ENCODE measurements around the gene RTTN. TPM values are rescaled to one million over a fixed set of nuclear protein-coding genes. Genes with fewer than 3 reads are reported as not detected.
"Not testable (repeated sequence)": the region's sequence is repeated elsewhere in the genome, so short reads cannot be mapped to it uniquely, and the experiment has no call there.

Gene RTTN
- total RNA-seq, 1 experiment from 2014 or later, result 8.0 TPM

GRCh38 chr18:69980982-69981804, 224.3 kb downstream of the RTTN start:
- DNase-seq (ENCODE audit: low spot score), result no peak

DNA sequence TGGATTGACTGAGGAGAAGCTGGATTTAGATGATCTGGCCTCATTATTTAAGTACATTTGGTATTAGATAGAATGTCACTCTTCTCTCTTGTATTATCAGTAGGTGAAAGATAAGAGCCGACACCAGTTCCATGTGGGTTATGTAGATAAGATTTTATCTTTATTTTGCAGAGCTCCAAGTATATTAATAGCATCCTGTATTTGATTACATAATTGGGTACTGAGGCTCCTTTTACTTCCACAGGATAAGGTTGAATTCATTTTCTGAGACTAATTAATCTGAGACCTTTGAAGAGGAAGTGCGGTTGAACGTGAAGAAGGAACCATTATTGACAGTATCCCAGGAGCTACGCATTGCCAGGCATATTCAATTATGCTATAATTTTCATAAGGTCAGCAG, 225.0 kb downstream of the RTTN start:
- DNase-seq (ENCODE audit: low spot score), result no peak

- DNase-seq (ENCODE audit: low spot score), result no peak
Observed at GRCh38 chr18:69978732-69979715, 226.5 kb downstream of the RTTN start.

GRCh38 chr18:69975294-69975693, 230.2 kb downstream of the RTTN start:
- not testable (repeated sequence) for DNase-seq (ENCODE audit: low spot score)

GRCh38 chr18:69974365-69974764, 231.1 kb downstream of the RTTN start:
- DNase-seq (ENCODE audit: low spot score), result no peak

- no peak for DNase-seq (ENCODE audit: low spot score)
Observed at GRCh38 chr18:69969491-69969890, 236.0 kb downstream of the RTTN start.

DNA sequence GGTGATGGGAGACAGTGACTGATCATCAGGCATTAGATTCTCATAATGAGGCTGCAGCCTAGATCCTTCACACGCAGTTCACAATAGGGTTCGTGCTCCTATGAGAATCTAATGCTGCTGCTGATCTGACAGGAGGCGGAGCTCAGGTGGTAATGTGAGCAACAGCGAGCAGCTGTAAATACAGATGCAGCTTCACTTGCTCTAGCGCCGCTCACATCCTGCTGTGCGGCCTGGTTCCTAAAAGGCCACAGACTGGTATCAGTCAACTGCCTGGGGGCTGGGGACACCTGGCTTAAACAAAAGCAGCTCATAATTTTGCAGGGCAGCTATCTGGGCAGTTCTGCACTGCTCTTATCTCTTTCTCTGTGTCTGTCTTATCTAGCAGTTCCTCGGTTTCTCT, 237.4 kb downstream of the RTTN start:
- DNase-seq (ENCODE audit: low spot score), result no peak

DNA sequence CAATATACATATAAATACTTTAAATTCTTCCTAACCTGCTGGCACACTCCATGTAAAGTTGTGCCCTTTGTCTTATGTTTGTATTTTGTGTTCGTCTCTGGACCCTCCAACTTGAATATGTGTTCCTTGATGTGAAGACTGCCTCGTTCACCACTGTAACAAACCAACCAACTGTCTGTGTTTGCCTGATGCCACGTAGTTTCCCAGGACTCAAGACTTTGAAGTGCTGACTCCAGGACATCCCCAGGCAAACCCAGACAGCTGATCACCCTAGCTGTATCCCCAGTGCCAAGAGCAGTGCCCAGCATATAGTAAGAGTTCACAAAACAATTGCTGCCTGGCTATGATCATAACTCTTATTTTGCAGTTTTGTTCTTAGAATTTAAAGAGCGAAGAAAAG, 242.3 kb downstream of the RTTN start:
- no peak for DNase-seq (ENCODE audit: low spot score)

- DNase-seq (ENCODE audit: low spot score), result no peak
Observed at GRCh38 chr18:69961718-69962117, 243.8 kb downstream of the RTTN start.

GRCh38 chr18:69958422-69958821, 247.1 kb downstream of the RTTN start:
- DNase-seq (ENCODE audit: low spot score), result no peak

GRCh38 chr18:69957747-69958146, 247.7 kb downstream of the RTTN start:
- no peak for DNase-seq (ENCODE audit: low spot score)

DNA sequence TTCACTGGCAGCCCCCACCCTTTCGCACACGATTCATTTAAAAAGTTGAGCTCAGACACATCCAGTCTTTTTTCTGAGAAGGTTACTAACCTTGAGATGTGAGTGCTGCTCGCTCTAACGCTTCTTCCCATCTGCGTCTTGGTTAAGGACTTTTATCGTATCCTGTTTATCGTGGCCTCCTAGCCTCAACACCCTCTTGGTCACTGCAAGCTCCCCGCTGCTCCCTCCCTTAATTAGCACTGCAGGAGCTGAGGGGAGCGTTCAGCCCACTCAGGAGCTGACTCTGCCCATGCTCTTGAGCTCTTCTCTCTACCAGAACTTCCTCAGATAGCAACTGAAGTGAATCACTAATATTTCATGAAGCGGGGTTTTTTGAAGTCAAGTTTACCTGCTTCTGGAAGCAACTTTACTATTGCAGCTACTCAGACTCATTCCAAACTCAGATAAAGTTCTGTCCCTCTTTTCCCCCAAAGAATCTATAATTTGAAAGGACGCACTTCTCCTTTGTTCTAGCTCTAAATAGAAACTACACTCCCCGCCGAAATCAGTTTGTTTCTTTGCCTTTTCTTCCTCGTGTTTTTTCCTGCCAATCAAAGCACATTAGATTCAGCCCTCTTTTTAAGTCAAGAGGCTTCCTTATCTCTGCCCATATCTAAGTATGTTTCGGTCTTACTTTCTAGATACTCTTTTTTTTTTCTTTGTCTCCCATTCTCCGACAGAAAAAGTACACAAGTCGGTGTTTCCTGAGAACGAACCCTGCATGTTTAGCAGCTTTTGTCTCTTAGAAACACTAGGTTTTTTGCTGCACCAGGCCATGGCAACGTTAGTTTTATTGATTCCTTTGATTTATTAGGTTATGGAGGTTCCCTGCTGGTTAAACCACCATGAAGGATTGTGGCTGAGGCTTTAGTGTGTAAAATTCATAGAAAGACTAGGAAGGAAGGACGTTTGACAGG, 248.5 kb downstream of the RTTN start:
- DNase-seq (ENCODE audit: low spot score), result no peak

DNA sequence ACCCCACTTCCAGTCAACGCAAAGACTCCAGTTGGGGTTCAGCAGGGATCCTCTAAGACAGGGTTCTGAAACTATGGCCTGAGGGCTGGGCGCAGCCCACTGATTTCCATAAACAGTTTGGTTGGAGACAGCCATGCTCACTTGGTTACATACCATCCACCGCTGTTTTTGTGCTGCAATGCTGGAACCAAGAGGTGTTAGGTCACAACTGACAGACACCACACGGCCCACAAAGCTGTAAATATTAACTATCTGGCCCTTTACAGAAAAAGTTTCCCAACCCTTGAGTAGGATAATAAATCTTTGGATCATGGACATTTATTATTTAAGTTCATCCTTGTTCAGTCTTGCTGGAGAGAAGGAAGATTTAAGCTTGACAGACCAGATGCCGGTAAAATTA, 249.4 kb downstream of the RTTN start:
- no peak for DNase-seq (ENCODE audit: low spot score)

DNA sequence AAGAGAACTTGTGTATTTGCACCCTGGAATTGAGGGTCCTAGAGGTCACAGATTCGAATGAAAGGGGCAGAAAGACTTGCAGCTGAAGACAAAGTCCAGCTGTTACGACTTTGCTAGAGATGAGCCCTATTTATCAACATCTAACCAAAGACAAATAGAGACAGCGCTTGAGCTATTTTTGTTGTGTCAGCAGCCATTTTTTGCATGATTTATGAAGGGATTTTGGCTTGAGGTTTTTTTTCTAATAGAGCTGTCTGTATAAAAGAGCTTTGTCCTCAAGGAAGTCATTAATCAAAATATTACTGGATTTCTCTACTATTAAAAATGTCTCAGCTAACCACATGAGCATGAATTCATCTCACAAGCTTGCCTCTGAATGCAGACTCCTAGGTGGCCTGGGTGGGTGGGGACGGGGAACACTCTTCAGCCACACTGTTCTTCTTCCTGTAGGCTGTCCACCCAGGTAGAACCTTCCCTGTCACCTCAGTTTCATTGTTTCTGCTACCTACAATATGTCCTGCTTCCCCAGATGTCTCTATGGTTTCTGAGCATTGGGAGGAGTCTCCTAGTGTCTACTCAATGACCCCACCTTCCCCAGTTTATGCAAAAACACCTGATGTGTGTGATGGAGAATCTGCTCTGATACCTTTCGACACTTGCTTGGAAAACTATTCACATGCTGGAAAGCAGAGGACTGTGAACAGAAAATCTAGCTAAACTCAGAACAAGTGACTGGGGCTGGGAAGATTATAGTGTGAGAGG, 250.6 kb downstream of the RTTN start:
- no peak for DNase-seq (ENCODE audit: low spot score)

GRCh38 chr18:69953191-69953590, 252.3 kb downstream of the RTTN start:
- no peak for DNase-seq (ENCODE audit: low spot score)

Other genes with a start within 250 kb of the RTTN start
- gene SOCS6, start 83.4 kb upstream of the RTTN start, total RNA-seq (2014; rRNA removed; shearing (Covaris generic)), result 18.0 and 21.1 TPM in 2 replicates